AG08395 (cell line): ENCODE data around the gene LPAR6.

Experiments used
- DNase-seq: peaks from one replicate; pipeline ENCODE4 v3.0.0; 2012; ENCODE audit warnings: mixed read lengths, low spot score

The LPAR6 gene

DNA sequence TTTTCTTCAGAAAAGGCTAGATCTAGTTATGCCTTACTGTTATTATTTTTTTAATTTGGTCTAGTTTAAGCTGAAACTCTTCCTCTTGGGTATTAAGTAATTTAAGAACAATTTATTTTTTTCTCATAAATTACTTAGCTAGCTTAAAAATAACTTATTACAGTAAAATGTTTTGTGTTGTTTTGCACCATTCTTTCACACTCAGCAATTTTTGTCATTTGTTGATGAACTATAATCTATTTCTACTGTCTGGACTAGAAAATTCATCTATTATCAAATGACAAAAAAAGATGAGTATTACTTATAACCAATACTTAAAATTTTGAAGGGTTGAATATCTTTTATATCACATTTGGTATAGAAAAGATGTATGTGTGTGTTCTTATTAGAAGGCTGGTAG lies 1.6 kb upstream of the LPAR6 start:
- DNase-seq, result no peak

DNA sequence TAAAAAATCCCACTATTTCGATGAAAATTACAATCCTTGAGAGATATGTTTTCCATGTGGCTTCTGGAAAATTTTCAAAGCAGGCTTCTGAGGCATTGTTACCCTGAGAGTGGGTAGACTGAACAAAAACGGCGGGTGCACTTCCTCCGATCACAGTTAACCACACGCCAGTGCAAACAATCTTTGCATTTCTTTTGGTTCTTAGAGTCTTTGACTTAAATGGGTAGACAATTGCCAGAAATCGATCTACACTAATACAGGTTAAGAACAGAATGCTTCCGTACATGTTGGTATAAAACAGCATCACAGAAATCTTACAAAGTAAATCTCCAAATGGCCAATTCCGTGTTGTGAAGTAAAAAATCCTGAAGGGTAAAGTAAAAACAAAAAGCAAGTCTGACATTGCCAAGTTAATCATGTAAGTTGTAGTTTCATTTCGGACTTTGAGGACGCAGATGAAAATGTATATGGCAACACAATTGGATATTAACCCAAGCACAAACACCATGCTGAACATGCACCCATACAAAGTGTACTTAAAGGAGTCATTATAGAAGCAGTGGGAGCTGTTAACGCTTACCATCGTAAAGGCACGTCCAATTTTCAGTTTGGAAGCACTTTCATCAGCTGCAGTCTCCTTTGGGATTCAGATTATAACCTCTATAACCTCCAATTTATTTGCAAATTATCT lies 927 bp downstream of the LPAR6 start:
- peak; percentile 17 for DNase-seq

- no peak for DNase-seq
Observed at GRCh38 chr13:48411147-48411794, 1.6 kb downstream of the LPAR6 start.

DNA sequence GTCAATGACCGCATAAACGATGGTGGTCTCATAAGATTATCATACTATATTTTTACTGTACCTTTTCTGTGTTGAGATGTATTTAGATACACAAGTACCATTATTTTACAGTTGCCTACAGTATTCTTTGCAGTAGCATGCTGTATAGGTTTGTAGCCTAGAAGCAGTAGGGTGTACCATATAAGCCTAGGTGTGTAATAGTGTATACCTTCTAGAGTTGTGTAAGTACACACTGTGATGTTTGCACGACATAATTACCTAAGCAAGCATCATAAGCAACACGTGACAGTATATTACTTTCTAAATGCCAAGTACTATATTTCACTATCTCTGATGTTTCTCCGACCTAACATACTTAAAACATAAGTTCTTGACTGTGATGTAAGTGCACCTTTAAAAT lies 2.7 kb downstream of the LPAR6 start:
- DNase-seq, result no peak

- no peak for DNase-seq
Observed at GRCh38 chr13:48405875-48406274, 7.0 kb downstream of the LPAR6 start.

DNA sequence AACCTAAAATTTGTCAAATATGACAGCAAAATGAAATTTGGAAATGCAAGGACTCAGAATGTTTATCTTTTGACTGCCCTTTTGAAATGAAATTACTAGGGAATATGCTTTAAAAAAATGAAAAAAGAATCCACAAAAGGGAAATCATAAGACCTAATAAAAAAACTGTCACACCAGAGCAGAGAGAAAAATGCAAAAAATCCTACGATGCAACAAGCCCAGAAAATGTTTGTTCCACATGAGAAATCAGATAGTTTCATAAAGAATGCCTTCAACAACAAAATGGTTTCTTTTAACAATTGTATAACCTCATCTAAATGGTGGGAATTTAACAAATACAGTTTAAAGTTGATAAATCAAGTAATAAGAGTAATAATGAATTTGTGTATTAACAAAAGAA lies 8.0 kb downstream of the LPAR6 start:
- no peak for DNase-seq

DNA sequence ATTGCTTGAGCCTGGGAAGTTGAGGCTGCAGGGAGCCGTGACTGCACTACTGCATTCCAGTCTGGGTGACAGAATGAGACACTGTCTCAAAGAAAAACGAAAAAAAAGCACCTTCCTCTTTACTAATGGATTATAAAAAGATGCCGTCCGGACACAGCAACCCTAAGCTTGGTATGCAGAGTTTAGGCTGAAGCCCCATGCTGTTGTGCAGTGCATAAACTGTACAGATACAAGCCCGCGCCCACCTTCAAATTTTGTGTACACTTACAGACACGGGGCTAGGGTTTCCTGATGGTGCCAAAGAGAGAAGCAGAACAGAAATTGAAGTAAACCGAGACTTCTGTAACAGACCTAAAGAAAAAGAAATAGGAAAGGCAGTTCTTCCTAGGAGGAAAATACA lies 9.0 kb downstream of the LPAR6 start:
- no peak for DNase-seq

DNA sequence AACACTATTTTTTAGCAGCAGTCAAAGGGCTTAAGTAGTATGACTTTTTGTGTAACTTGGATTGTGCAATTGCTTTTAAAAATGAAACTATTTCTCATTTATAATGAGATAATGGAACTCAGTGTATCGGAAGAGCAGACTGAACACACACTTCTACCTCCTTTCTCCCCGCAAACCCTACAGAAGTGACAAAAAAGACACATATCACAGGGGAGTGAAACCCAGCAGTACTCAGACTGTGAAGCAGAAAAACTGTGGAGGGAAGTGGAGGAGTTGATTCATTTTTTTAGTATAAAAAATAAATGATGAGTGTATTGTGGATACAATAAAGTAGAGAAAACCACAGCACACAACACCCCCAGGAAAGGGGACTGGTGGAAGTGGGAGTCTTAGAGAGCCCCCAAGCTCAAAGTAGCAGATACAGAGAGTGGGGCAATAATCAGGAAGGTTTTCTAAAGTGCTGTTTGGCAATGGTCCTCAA lies 9.7 kb downstream of the LPAR6 start:
- no peak for DNase-seq

DNA sequence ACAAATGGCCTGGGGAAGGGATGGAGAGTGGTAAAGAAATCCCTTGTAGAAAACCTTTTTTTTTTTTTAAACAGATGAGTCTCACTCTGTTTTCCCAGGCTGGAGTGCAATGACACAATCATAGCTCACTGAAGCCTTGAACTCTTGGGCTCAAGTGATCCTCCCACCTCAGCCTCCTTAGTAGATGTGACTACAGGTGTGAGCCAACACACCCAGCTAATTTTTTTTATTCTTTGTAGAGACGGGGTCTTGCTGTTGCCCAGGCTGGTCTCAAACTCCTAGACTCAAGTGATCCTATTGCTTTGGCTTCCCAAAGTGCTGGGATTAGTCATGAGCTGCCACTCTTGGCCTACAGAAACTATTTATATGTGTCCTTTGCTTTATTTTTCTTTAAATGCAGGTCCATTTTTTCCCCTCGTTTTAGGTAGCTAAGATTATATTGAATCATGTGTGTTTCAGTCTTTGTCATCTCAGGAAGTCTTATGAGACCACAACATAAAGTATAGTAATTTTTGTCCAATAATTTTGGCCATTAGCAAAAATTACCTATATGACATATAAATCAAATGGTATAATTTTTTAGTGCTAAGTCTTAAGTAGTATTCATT lies 10.5 kb downstream of the LPAR6 start:
- DNase-seq, result no peak

DNA sequence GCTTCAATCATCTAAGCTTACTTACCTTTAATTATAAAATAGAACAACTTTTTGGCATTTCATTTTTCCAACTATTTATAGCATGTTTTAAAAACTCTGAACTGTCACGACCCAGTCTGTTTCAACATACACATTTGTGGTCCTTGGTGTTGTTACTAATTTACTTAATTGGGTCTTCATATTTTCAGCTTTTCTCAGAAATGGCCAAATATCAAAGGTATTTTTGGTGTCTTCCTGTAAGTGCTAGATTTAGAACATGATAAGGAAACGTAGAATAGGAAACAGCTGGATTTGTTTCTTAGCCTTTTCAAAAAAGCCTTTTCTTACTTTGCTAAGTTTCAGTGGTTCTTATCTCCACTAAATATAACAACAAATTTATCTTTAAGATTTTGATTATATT lies 11.4 kb downstream of the LPAR6 start:
- DNase-seq, result no peak

GRCh38 chr13:48400850-48401291 lies 12.0 kb downstream of the LPAR6 start:
- DNase-seq, result peak; percentile 44

- no peak for DNase-seq
Observed at GRCh38 chr13:48400090-48400694, 12.7 kb downstream of the LPAR6 start.

- no peak for DNase-seq
Observed at GRCh38 chr13:48398450-48399095, 14.3 kb downstream of the LPAR6 start.

- no peak for DNase-seq
Observed at GRCh38 chr13:48397744-48398143, 15.2 kb downstream of the LPAR6 start.

DNA sequence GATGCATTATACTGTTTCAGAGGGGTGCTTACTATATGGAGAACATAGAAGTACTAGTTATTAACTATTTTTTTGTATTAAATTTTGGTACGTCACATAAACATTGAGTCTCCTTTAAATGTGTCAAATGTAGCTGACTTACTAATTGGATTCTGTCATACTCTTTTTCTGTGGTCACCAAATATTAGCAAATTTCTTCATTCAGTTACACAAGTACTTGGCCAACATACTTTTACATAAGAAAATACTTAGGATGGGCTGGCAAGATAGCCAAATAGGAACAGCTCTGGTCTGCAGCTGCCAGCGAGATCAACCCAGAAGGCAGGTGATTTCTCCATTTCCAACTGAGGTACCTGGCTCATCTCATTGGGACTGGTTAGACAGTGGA lies 19.2 kb downstream of the LPAR6 start:
- DNase-seq, result no peak

GRCh38 chr13:48393030-48393697 lies 19.7 kb downstream of the LPAR6 start:
- DNase-seq, result no peak

DNA sequence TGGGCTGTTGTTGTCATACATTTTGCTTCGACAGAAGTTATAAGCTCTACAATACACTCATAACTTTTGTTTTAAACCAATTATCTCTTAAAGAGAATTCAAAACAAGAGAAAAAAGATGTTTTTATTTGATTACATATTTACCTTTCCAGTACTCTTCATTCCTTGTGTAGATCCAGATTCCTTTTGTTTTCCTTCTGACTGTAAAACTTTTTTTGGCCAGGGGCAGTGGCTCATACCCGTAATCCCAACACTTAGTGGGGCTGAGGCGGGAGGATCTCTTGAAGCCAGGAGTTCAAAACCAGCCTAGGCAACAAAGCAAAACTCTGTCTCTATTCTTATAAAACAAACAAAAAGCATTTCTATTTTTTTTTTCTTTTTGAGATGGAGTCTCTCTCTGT lies 21.7 kb downstream of the LPAR6 start:
- no peak for DNase-seq

DNA sequence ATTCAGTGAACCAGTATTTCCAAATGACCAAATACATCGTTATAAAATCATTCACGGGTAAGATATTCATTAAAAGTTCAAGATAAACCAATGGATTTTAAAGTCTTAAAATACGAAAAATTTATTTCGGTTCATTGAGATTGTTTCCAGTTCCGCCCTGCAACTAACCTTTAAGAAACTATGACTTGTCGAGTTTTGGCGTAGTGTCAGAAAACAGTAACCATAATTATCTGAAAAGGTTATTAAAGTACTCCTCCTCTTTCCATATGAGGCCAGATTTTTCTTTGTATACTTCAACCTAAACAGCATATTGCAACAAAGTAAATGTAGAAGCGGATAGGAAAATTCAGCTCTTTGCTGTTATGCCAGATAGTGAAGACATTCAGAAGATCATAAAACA lies 26.1 kb downstream of the LPAR6 start:
- no peak for DNase-seq

DNA sequence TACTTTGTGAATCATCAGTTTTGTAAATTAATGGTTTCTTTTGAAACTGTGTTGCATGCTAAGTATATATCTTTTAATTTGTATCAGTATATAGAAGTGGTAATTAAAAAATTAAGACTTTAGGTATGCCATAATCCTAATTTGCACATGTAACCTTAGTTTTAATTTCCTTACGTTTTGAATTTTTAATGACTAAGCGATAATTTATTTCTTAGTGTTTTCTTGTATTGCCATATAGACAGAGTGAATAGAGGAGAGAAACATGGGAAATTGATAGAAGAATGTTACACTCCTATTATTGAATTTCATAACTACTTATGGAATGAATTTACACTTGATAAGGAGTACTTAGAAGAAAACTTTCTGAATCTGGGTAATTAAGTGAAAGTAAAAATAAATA lies 29.5 kb downstream of the LPAR6 start:
- DNase-seq, result no peak

DNA sequence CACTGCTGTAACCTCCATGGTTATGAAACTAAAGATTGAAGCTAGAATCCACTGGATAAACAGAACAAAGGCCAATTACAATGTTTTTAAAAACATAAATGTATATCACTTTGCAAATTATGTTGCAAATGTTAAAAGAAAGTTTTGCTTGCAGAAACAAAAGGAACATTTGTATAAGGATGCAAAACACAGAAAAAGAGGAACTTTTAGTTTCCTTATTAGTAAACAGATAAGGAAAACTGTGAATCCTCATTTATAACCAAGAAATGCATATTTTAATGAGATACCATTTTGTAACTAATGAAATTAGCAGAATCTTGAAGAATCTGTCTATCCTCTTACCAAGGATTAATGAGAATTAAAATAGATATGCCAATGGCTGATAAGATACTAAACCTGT lies 32.3 kb downstream of the LPAR6 start:
- no peak for DNase-seq

DNA sequence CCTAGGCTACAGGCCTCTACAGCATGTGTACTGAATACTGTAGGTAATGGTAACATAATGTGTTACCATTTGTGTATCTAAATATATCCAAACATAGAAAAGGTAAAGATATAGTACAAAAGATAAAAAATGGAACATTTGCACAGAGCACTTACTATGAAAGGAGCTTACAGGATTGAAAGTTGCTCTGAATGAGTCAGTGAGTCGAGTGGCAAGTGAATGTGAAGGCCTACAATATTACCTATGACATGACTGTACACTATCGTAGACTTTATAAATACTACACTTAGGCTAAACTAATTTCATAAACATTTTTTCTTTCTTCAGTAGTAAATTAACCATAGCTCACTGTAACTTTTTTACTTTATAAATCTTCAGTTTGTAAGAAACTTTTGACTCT lies 35.1 kb downstream of the LPAR6 start:
- DNase-seq, result no peak

- no peak for DNase-seq
Observed at GRCh38 chr13:48370815-48371214, 42.1 kb downstream of the LPAR6 start.
